Mucosa of descending colon (tissue), 3 donors: ENCODE data around the gene TPD52L2. TPM values are rescaled to one million over a fixed set of nuclear protein-coding genes. Genes with fewer than 3 reads are reported as not detected.

Experiments
- ATAC-seq: fragments of 200-7000 bp; cut with Tn5 transposase; one replicate; pipeline ENCODE4 v1.9.1; 2020; ENCODE audit warnings: mild to moderate bottlenecking, moderate library complexity
- DNase-seq, 3 donors: peaks; one replicate each; pipeline ENCODE4 v3.0.0-alpha.2; 2020
- H3K36me3 ChIP-seq: fragments of 200-600 bp; one replicate; pipeline ENCODE4 v1.8.0; 2021; ENCODE audit warnings: low read depth, mild to moderate bottlenecking
- H3K4me1 ChIP-seq: fragments of 200-600 bp; one replicate; pipeline ENCODE4 v1.8.0; 2021; ENCODE audit warnings: low read depth, mild to moderate bottlenecking
- H3K4me3 ChIP-seq: fragments of 200-600 bp; one replicate; pipeline ENCODE4 v1.8.0; 2021; ENCODE audit warnings: mild to moderate bottlenecking
- H3K9me3 ChIP-seq: fragments of 200-600 bp; one replicate; pipeline ENCODE4 v1.8.0; 2021; ENCODE audit warnings: mild to moderate bottlenecking
- intact Hi-C, 2 donors: fragments of 100-400 bp; cut with DNase I in 1 of 2; cut with micrococcal nuclease in 1 of 2; formaldehyde crosslinking; loops; one replicate each; pipeline versions ENCODE4 v1.11.0 to v1.11.1; 2022; cut with DNase I, micrococcal nuclease
- microRNA-seq: library from miRNA; unstranded; fragments of <30 nt; microRNA quantifications from one replicate; pipeline ENCODE4, GENCODE V29; 2019
- total RNA-seq, 3 donors: library from RNA; stranded (reverse); fragmentation: NEBNext Ultra II Directional in 2 of 3; extraction: Animal tissue kit (Norgen Biotek cat#: 25700) in 2 of 3; gene quantifications; one replicate each; pipeline versions ENCODE4 v1.2.1 to v1.2.4, GENCODE V29; 2021 to 2023
- TF ChIP-seq, protein P1 (sequence below): fragments of 200-600 bp; IDR thresholded peaks from one replicate; pipeline ENCODE4 v1.8.0; 2022; ENCODE audit warnings: antibody characterized with exemption, mild to moderate bottlenecking
- donor health status: DM: no; HTN: no; CAD: no; lungs with moderate emphysema.
- donor health status: DM: no; HTN: no; CAD: no.
- donor health status: DM: no; HTN: yes; CAD: no.

TPD52L2 gene
- total RNA-seq, 3 donors from 2014 or later: 48.7 to 71.7 (median 55.7) TPM

DNA sequence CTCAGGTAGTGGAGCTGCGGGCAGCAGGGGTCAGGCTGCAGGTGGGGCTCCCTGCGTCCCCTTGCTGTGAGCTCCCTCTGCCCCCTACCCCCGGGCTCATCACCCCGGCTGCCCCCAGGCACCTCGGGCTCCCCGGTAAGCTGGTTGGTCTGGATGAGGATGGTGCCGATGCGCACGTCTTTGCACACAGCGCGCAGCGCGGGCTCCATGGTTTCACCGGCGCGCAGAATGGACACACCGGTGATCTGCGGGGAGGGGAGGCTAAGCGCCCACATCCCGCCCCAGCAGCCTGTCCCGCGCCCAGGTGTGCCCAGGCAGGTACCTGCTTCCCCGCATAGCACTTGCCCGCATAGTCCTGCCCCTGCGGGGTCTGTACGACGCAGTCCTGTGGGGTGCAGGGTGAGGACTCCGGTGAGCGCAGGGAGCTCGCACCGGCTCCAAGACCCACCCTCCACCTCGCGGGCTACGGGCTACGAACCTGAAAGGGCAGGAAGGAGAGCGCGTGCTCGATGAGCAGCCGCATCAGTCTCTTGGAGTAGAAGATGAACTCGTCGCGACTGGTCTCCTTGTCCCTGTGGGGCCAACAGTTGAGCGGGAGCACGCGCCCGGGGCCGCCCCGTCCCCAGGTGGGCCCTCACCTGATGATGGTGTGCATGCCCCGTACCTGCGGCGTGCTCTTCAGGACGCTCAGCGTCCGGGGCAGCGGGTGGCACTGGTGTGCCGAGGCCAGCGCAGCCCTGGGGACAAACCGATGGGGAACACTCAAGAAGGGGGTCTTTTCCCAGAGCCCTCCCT lies 75.6 kb downstream of the TPD52L2 start:
- no peaks in the 10 kb centered on the region for H3K9me3 ChIP-seq
- no peak overlapping the region for H3K4me3 ChIP-seq
- intact Hi-C loops: no loop called here
- TF ChIP-seq, protein P1, sequence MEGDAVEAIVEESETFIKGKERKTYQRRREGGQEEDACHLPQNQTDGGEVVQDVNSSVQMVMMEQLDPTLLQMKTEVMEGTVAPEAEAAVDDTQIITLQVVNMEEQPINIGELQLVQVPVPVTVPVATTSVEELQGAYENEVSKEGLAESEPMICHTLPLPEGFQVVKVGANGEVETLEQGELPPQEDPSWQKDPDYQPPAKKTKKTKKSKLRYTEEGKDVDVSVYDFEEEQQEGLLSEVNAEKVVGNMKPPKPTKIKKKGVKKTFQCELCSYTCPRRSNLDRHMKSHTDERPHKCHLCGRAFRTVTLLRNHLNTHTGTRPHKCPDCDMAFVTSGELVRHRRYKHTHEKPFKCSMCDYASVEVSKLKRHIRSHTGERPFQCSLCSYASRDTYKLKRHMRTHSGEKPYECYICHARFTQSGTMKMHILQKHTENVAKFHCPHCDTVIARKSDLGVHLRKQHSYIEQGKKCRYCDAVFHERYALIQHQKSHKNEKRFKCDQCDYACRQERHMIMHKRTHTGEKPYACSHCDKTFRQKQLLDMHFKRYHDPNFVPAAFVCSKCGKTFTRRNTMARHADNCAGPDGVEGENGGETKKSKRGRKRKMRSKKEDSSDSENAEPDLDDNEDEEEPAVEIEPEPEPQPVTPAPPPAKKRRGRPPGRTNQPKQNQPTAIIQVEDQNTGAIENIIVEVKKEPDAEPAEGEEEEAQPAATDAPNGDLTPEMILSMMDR: no peak
- ATAC-seq (no peak), DNase-seq (peak in 2 of 3 donors; percentile 35 to 57)
- H3K36me3 ChIP-seq: no peaks in the 10 kb centered on the region
- H3K4me1 ChIP-seq: no peaks in the 10 kb centered on the region

Small RNA genes within 50 kb of the gene (microRNA-seq; reads per million reads assigned to microRNA genes)
- gene MIR1914 (0.93 reads per million), gene MIR941-1 (not detected), gene MIR941-2 (not detected), gene MIR941-3 (not detected), gene MIR941-4 (not detected), gene MIR941-5 (not detected)

Other genes with a start within 250 kb of the TPD52L2 start
- gene GMEB2, start 238.2 kb upstream of the TPD52L2 start, total RNA-seq: 10 to 100 TPM; 10.3 to 12.8 (median 11.4) TPM
- gene STMN3, start 211.8 kb upstream of the TPD52L2 start, total RNA-seq: 10 to 100 TPM in 1 of 3 donors, 1 to 10 TPM in 2; 2.7 to 19.7 (median 6.7) TPM
- 10 to 100 TPM; 23.5 to 42.8 (median 34.2) TPM for gene RTEL1, start 207.0 kb upstream of the TPD52L2 start, total RNA-seq
- 10 to 100 TPM in 1 of 3 donors, not detected in 2; 19.7 TPM for gene TNFRSF6B, start 168.6 kb upstream of the TPD52L2 start, total RNA-seq
- gene ARFRP1, start 157.3 kb upstream of the TPD52L2 start, total RNA-seq: 10 to 100 TPM; 64.5 to 69.7 (median 68.6) TPM
- gene ZGPAT, start 157.2 kb upstream of the TPD52L2 start, total RNA-seq: 10 to 100 TPM; 24.3 to 34.0 (median 31.7) TPM
- 10 to 100 TPM; 10.4 to 11.2 (median 10.8) TPM for gene LIME1, start 128.6 kb upstream of the TPD52L2 start, total RNA-seq
- 10 to 100 TPM; 44.9 to 65.0 (median 50.6) TPM for gene SLC2A4RG, start 125.5 kb upstream of the TPD52L2 start, total RNA-seq
- 1 to 10 TPM; 3.1 to 5.7 (median 3.3) TPM for gene ZBTB46, start 34.0 kb upstream of the TPD52L2 start, total RNA-seq
- not detected for gene ABHD16B, start 3.8 kb upstream of the TPD52L2 start, total RNA-seq
- 10 to 100 TPM; 57.5 to 65.9 (median 65.4) TPM for gene DNAJC5, start 29.9 kb downstream of the TPD52L2 start, total RNA-seq
- 10 to 100 TPM; 37.4 to 57.8 (median 43.6) TPM for gene UCKL1, start 91.1 kb downstream of the TPD52L2 start, total RNA-seq
- 10 to 100 TPM in 1 of 3 donors, 1 to 10 TPM in 2; 1.8 to 14.7 (median 3.9) TPM for gene ZNF512B, start 104.7 kb downstream of the TPD52L2 start, total RNA-seq
- 1 to 10 TPM; 3.8 to 7.9 (median 5.6) TPM for gene SAMD10, start 114.4 kb downstream of the TPD52L2 start, total RNA-seq
- 10 to 100 TPM; 51.2 to 64.4 (median 59.1) TPM for gene PRPF6, start 115.9 kb downstream of the TPD52L2 start, total RNA-seq
- gene C20orf204, start 170.9 kb downstream of the TPD52L2 start, total RNA-seq: 1 to 10 TPM; 1.0 to 1.8 (median 1.7) TPM
- gene SOX18, start 184.4 kb downstream of the TPD52L2 start, total RNA-seq: 10 to 100 TPM in 2 of 3 donors, 1 to 10 TPM in 1; 4.7 to 20.0 (median 12.6) TPM
- gene TCEA2, start 197.9 kb downstream of the TPD52L2 start, total RNA-seq: 10 to 100 TPM in 1 of 3 donors, 1 to 10 TPM in 2; 4.1 to 46.1 (median 9.5) TPM
- gene RGS19, start 214.2 kb downstream of the TPD52L2 start, total RNA-seq: 1 to 10 TPM; 4.7 to 6.9 (median 6.5) TPM
- under 1 TPM; 0.26 to 0.76 (median 0.39) TPM for gene OPRL1, start 214.8 kb downstream of the TPD52L2 start, total RNA-seq
- gene LKAAEAR1, start 219.1 kb downstream of the TPD52L2 start, total RNA-seq: not detected
- gene NPBWR2, start 242.3 kb downstream of the TPD52L2 start, total RNA-seq: not detected